Putamen (tissue), 1 donor: ENCODE measurements around the gene TSSK3.
"Not testable (repeated sequence)": the region's sequence is repeated elsewhere in the genome, so short reads cannot be mapped to it uniquely, and the experiment has no call there.

ENCODE experiments used
- DNase-seq: peaks from one replicate; pipeline ENCODE4 v3.0.0-alpha.2; 2016; ENCODE audit warnings: low spot score

TSSK3 gene

DNA sequence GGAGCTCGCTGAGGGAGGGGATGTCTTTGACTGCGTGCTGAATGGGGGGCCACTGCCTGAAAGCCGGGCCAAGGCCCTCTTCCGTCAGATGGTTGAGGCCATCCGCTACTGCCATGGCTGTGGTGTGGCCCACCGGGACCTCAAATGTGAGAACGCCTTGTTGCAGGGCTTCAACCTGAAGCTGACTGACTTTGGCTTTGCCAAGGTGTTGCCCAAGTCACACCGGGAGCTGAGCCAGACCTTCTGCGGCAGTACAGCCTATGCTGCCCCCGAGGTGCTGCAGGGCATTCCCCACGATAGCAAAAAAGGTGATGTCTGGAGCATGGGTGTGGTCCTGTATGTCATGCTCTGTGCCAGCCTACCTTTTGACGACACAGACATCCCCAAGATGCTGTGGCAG is 1.4 kb downstream of the TSSK3 start:
- DNase-seq, result no peak

DNA sequence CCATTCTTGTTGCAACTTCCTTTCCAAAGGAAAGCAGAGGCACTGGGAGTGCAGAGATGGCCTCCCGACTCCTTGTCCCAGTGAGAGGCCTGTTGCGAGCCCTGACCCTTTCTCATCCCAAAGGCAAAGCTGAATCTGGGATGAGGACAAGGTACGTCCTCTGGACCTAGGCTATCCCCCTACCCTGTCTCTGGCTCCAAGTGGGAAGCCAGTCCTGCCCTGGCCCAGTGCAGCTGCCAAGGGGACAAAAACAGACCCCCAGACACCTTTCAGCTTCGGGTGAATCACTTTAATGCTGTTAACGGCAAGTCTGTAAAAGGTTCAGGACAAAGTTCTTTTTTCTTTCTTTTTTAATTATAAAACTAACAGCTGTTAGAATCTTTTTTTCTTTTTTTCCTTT is 2.5 kb downstream of the TSSK3 start:
- DNase-seq, result no peak

DNA sequence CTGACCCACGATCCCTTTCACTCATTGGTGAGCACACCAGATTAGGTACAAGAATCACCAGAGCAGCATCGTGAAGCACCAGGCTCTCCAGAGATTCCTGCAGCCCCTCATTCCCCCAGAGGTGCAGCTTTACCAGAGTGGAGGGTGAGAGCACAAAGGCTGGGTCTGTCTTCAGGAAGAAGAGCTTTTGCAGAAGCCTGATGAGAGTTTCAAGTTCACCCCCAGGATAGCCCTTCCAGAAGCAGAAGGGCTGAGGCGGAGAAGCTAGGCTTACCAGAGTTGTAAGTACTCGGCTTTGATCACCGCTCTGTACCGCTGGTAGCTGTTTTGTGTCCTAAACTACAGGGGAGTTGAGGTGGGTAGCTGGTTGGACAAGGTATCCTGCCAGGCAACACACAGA is 3.1 kb downstream of the TSSK3 start:
- no peak for DNase-seq

- DNase-seq, result no peak
These were observed 5.7 kb downstream of the TSSK3 start for GRCh38 chr1:32367912-32368635.

DNA sequence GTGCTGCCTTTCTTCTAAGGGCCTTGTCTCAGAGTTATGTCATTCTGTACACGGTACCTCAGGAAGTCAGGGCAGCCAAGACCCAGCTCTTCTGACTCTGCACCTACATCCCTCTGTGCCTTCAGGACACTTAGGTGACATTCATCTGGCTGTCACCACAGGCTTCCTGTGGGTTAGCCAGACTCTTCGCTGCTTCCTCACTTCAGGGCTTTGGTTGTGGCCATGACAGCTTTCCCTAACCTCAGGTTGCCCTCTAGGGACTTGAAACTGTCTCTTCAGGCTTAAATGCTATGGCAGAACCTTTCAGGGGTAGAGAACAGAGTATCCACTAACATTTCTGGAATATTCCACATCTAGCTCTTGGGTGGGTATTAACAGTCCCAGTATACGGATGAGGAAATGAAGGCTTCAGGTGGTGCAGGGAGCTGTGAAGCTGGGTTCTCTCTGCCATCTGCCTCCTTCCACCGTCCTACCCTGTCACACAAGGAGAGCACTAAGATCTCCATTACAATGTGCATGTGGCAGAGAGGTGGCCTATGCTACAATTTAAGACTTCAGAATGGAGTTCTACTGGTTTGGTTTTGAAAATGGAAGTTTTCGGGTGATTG is 9.9 kb downstream of the TSSK3 start:
- no peak for DNase-seq

DNA sequence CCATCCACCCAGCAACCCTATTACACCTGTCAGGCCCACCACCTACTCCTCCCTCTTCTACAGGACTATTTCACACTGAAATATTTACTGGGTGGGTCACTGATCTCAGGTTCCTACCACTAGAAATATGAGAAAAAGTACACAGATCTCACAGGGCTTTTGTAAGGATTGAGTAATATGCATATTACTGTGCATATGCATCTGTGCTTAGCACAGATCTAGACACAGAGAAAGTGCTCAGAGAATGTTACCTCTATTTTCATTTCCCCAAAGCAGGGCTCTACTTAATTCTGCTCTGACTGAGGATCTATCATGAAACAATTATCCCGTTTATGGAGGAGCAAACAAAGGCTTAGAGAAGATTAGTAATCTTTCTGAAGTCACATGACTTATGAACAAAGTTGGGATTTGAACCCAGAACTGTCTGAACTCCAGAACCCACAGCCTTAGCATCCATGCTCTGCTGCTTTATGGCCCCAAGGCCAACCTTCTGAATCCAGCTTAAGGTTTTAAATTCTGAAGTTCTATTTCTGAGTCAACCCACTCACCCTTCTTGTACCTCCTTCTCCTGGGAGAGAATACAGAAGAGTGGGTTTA is 11.8 kb downstream of the TSSK3 start:
- no peak for DNase-seq

DNA sequence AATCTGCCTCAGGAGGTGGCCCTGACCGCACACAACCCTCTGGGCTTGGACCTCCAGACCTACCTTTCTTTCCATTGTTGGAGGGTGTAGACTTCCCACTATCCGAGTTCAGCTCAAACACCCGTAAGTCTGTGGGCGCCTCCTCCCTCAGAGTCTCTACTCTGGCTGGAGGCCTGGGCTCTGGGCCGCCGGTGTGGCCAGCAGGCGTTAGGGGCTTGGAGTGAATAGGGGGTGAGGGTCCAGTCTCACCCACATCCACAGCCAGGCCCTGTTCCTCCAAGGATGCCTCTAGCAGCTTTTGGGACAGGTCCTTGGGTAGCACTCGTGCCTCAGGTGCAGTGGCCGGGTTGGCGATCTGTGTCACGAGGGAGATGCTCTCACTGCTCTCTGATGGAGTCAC is 13.9 kb downstream of the TSSK3 start:
- no peak for DNase-seq

GRCh38 chr1:32377541-32378220 is 15.3 kb downstream of the TSSK3 start:
- DNase-seq, result no peak

DNA sequence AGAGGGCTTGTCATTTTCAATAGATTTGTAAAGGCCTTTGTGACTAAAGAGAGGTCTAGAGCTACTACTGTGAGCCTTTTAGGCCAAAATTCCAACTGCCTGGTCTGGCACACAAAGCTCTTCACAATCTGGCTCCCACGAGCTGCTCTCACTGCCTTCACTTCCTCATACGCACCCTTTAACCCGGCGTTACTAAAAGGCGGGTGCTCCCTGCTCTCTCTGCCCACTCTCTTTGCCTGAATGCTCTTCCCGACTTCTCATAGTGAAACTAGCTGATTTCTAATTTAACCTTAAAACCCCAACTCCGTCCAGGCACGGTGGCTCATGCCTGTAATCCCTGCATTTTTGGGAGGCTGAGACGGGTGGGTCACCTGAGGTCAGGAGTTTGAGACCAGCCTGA is 17.7 kb downstream of the TSSK3 start:
- DNase-seq, result no peak

- DNase-seq, result no peak
These were observed 24.5 kb downstream of the TSSK3 start for GRCh38 chr1:32386676-32387392.

DNA sequence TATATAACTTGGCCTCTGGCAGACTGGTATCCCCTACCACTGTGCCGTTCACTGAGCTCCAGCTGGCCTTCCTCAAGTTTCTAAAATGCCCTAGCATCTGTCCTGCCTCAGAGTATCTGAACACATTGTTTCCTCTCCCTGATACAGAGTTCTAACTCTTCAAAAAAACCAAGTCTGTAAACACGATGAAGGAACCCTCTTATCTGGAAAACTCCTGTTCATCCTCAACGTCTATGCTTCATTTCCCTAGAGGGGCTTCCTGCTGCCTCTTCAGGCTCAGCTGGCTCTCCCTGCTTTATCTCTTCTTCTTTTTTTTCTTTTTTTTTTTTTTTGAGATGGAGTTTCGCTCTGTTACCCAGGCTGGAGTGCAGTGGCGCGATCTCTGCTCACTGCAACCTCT is 26.3 kb downstream of the TSSK3 start:
- no peak for DNase-seq

- DNase-seq, result no peak
These were observed 28.8 kb downstream of the TSSK3 start for GRCh38 chr1:32390904-32391870.

DNA sequence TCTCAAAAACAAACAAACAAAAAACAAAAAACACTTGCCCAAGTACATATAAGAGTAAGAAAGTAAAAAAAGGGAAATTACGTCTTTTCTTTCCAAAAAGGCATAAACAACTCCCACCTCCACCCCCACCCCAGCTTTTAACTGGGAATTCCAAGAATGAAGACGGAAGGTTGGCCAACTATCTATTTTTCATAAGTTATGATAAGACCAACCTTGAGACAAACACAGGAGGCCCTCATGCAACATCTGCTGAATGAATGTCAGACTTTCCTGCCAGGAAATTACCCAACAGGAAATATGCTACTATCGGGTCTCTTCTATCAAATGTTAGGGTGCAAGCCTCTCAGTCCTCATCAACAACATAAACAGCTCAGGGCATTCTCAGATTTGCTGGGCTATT is 30.0 kb downstream of the TSSK3 start:
- no peak for DNase-seq

DNA sequence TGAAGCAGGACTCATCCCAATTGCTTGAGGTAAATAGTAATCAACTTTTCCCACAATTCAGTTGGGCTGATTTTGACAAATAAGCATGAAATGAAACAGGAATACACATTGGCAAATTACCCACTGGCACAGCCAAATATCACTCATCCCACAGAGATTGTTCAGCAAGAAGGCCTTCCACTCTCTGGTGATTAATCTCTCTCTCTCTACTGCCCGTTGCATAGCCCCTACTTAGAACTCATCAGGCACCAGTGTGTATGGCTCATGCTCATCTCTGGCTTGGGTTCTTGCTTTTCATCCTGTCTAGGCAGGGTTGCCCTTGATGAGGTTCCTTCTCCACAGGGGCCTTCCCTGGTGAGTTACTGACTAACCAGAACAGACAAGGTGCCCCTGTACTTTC is 30.8 kb downstream of the TSSK3 start:
- DNase-seq, result no peak

- peak; percentile 11 for DNase-seq
These were observed 31.4 kb downstream of the TSSK3 start for GRCh38 chr1:32393832-32394140.

GRCh38 chr1:32394141-32394889 is 32.0 kb downstream of the TSSK3 start, which contains the start of gene BSDC1:
Gene BSDC1, minus strand, starts transcription at chr1:32394441. Its CDS starts 27 bp downstream, at chr1:32394414.
- peak; percentile 99 for DNase-seq

DNA sequence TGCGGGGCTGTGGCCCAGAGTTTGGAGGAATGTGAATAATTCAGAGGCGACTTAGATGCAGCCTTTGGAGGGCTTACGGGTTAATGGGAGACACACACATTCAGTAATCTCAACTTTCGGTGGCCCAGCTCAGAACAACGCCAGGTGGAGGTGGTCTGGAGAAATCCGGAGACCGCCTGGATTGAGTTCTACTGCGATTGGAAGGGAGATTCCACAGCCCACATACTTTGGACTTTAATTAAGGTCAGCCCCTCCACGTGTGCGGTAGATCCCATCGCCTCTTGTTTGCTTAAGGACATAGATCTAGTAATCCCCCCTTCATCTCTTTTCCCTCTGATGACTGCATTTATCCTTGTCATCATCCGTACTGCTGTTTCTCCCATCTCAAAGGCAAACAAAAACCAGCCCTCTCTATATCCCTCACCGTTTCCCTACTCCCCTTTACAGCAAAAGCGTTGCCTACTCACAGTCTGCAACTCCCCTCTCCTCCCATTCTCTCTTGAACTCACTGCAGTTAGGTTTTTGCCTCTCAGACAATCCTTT is 32.6 kb downstream of the TSSK3 start:
- DNase-seq, result no peak

DNA sequence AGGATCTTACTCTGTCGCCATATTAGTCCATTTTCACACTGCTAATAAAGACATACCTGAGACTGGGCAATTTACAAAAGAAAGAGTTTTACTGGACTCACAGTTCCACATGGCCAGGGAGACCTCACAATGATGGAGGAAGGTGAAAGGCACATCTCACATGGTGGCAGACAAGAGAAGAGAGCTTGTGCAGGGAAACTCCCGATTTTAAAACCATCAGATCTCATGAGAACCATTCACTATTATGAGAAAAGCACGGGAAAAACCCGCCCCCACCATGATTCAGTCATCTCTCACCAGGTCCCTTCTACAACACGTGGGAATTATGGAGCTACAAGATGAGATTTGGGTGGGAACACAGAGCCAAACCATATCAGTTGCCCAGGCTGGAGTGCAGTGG is 34.2 kb downstream of the TSSK3 start:
- DNase-seq, result not testable (repeated sequence)

- no peak for DNase-seq
These were observed 36.1 kb downstream of the TSSK3 start for GRCh38 chr1:32398401-32398800.

DNA sequence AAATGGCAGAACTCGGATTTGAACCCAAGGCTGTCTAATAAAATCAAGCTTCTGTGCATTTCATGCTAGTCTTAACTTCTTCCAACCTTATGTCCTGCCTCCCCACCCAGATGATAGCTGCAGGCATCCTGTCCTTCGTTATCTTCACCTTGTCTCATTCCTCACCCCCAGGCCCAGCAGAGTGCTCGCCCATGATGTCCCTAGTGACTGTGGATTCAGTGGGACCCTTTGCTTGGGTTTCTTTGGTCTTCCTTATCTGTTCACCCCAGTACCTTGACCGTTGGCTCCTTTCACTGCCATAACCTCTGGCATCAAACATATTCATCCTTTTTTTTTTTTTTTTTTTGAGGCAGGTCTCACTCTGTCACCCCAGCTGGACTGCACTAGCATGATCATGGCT is 37.5 kb downstream of the TSSK3 start:
- DNase-seq, result no peak
